ENCODE measurements around the gene DNAJB13.

DNAJB13 gene

GRCh38 chr11:73969991-73970800, 19.4 kb downstream of the DNAJB13 start:
- H3K27ac ChIP-seq (ENCODE audit: low read depth, low read length) = no peak overlapping the region
- no peak for DNase-seq
- no CpG with 5 or more reads among the region's 13 CpGs for WGBS (ENCODE audit: extremely low coverage, insufficient coverage, low lambda C conversion rate)

DNA sequence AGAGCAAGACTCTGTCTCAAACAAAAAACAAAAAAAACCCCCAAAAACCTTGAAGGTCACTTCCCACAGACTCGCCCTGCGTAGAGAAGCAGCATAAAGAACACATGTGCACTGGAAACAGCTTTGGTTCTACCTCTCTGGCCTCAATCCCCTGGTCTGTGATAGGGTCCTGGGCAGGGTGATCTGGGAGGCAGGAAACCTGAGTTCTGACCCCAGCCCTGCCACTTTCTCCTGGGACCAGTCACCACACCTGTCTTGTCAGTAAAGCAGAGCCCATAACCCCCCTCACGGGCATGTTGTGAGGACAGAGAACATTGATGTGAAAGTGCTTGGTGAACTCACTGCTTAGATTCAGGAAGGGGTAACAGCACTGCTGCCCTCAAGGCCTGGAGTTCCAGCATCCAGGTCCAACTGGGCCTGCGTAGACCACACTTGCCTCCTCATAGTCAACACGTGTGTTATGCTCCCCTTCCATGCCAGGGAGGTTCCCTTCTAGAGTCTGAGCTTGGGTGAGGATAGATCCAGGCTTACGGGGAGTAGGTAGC, 20.4 kb downstream of the DNAJB13 start:
- no peak overlapping the region for H4K5ac ChIP-seq (ENCODE audit: low read length)
- no peak overlapping the region for H3K18ac ChIP-seq (ENCODE audit: low read length)
- no peak overlapping the region for H3K23ac ChIP-seq (ENCODE audit: low read length)
- no peaks in the 10 kb centered on the region for H3K4me1 ChIP-seq (ENCODE audit: control insufficient read depth, low read depth, low read length)
- no peak overlapping the region for H2BK15ac ChIP-seq (replicated peaks; ENCODE audit: low read depth)
- no peak overlapping the region for H4K8ac ChIP-seq (ENCODE audit: low read depth, low read length)
- H3K4ac ChIP-seq (ENCODE audit: low read depth, low read length) = no peak overlapping the region
- H3K27ac ChIP-seq (ENCODE audit: low read depth, low read length) = no peak overlapping the region
- H3K79me1 ChIP-seq (ENCODE audit: low read length) = no peaks in the 10 kb centered on the region
- H3K4me2 ChIP-seq (ENCODE audit: low read length) = no peak overlapping the region
- DNase-seq = no peak
- no peak overlapping the region for H2BK120ac ChIP-seq (ENCODE audit: low read depth, low read length)
- H3K9ac ChIP-seq (ENCODE audit: low read length) = no peak overlapping the region
- no peak overlapping the region for H2BK5ac ChIP-seq (ENCODE audit: low read length)
- H3K56ac ChIP-seq (ENCODE audit: low read length) = no peak overlapping the region
- no peak overlapping the region for H3K4me3 ChIP-seq (ENCODE audit: low read length)
- no peaks in the 10 kb centered on the region for H3K79me2 ChIP-seq (ENCODE audit: control insufficient read depth, insufficient read depth, low read length)
- no peaks in the 10 kb centered on the region for H3K27me3 ChIP-seq (ENCODE audit: insufficient read depth, low read length, poor library complexity)
- WGBS (ENCODE audit: extremely low coverage, insufficient coverage, low lambda C conversion rate) = no CpG with 5 or more reads among the region's 6 CpGs
- peaks cover 8% of the 10 kb centered on the region for H3K36me3 ChIP-seq (ENCODE audit: control insufficient read depth, insufficient read depth, low read length)
- H2AK5ac ChIP-seq (ENCODE audit: low read length) = no peak overlapping the region

More at GRCh38 chr11:73969991-73970800, 19.4 kb downstream of the DNAJB13 start:
- H3K9ac ChIP-seq (ENCODE audit: low read length) = no peak overlapping the region
- H3K79me2 ChIP-seq (ENCODE audit: control insufficient read depth, insufficient read depth, low read length) = no peaks in the 10 kb centered on the region
- no peak overlapping the region for H4K5ac ChIP-seq (ENCODE audit: low read length)
- no peak overlapping the region for H2BK15ac ChIP-seq (replicated peaks; ENCODE audit: low read depth)
- no peaks in the 10 kb centered on the region for H3K4me1 ChIP-seq (ENCODE audit: control insufficient read depth, low read depth, low read length)
- H2BK120ac ChIP-seq (ENCODE audit: low read depth, low read length) = no peak overlapping the region
- no peak overlapping the region for H3K4me2 ChIP-seq (ENCODE audit: low read length)
- no peak overlapping the region for H2BK5ac ChIP-seq (ENCODE audit: low read length)
- H3K23ac ChIP-seq (ENCODE audit: low read length) = no peak overlapping the region
- no peaks in the 10 kb centered on the region for H3K79me1 ChIP-seq (ENCODE audit: low read length)
- no peaks in the 10 kb centered on the region for H3K27me3 ChIP-seq (ENCODE audit: insufficient read depth, low read length, poor library complexity)
- no peak overlapping the region for H3K4me3 ChIP-seq (ENCODE audit: low read length)
- H3K18ac ChIP-seq (ENCODE audit: low read length) = no peak overlapping the region
- H3K4ac ChIP-seq (ENCODE audit: low read depth, low read length) = no peak overlapping the region
- H2AK5ac ChIP-seq (ENCODE audit: low read length) = no peak overlapping the region
- no peak overlapping the region for H4K8ac ChIP-seq (ENCODE audit: low read depth, low read length)
- peaks cover 5% of the 10 kb centered on the region for H3K36me3 ChIP-seq (ENCODE audit: control insufficient read depth, insufficient read depth, low read length)
- no peak overlapping the region for H3K56ac ChIP-seq (ENCODE audit: low read length)

DNA sequence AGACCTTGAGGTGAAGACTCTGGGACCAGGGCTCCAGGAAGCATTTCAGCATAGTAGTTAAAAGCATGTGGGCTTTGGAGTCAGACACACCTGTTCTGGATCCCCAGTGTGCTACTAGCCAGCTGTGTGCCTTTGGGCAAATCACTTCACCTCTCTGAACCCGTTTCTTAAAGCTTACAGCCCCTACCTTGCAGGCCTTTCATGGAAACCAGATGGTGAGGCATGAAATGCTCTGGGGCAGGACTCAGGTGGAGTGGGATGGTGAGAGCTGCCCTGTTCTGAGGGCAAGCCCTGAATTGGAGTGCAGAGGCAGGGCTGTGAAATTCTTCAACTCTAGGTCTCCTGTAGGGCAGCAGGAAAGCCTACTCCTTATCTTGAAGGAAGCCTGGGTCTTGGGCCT, 21.4 kb downstream of the DNAJB13 start:
- Histone ChIP-seq H3K79me1 (ENCODE audit: low read length) (no peaks in the 10 kb centered on the region), H3K23ac (ENCODE audit: low read length) (no peak overlapping the region), H2BK120ac (ENCODE audit: low read depth, low read length) (no peak overlapping the region), H3K18ac (ENCODE audit: low read length) (no peak overlapping the region), H2BK5ac (ENCODE audit: low read length) (no peak overlapping the region), H3K36me3 (ENCODE audit: control insufficient read depth, insufficient read depth, low read length) (peaks cover 13% of the 10 kb centered on the region), H2AK5ac (ENCODE audit: low read length) (no peak overlapping the region), H3K56ac (ENCODE audit: low read length) (no peak overlapping the region), H4K8ac (ENCODE audit: low read depth, low read length) (no peak overlapping the region), H3K27ac (ENCODE audit: low read depth, low read length) (no peak overlapping the region), H3K79me2 (ENCODE audit: control insufficient read depth, insufficient read depth, low read length) (no peaks in the 10 kb centered on the region), H3K4me1 (ENCODE audit: control insufficient read depth, low read depth, low read length) (no peaks in the 10 kb centered on the region), H3K27me3 (ENCODE audit: insufficient read depth, low read length, poor library complexity) (no peaks in the 10 kb centered on the region), H2BK15ac (replicated peaks; ENCODE audit: low read depth) (no peak overlapping the region), H3K4me2 (ENCODE audit: low read length) (no peak overlapping the region), H4K5ac (ENCODE audit: low read length) (no peak overlapping the region), H3K9ac (ENCODE audit: low read length) (no peak overlapping the region), H3K4ac (ENCODE audit: low read depth, low read length) (no peak overlapping the region), H3K4me3 (ENCODE audit: low read length) (no peak overlapping the region)
- no CpG with 5 or more reads among the region's 1 CpG for WGBS (ENCODE audit: extremely low coverage, insufficient coverage, low lambda C conversion rate)
- DNase-seq = peak; percentile 35

GRCh38 chr11:73972620-73973449, 22.0 kb downstream of the DNAJB13 start:
- no peak overlapping the region for H4K5ac ChIP-seq (ENCODE audit: low read length)
- H2BK5ac ChIP-seq (ENCODE audit: low read length) = no peak overlapping the region
- no peak overlapping the region for H3K56ac ChIP-seq (ENCODE audit: low read length)
- no peaks in the 10 kb centered on the region for H3K79me2 ChIP-seq (ENCODE audit: control insufficient read depth, insufficient read depth, low read length)
- H3K4me3 ChIP-seq (ENCODE audit: low read length) = no peak overlapping the region
- no peak overlapping the region for H3K4me2 ChIP-seq (ENCODE audit: low read length)
- H2BK15ac ChIP-seq (replicated peaks; ENCODE audit: low read depth) = no peak overlapping the region
- DNase-seq = no peak
- peaks cover 13% of the 10 kb centered on the region for H3K36me3 ChIP-seq (ENCODE audit: control insufficient read depth, insufficient read depth, low read length)
- no peaks in the 10 kb centered on the region for H3K79me1 ChIP-seq (ENCODE audit: low read length)
- no peak overlapping the region for H3K23ac ChIP-seq (ENCODE audit: low read length)
- no peak overlapping the region for H3K9ac ChIP-seq (ENCODE audit: low read length)
- no peaks in the 10 kb centered on the region for H3K27me3 ChIP-seq (ENCODE audit: insufficient read depth, low read length, poor library complexity)
- H3K4ac ChIP-seq (ENCODE audit: low read depth, low read length) = no peak overlapping the region
- no peak overlapping the region for H2AK5ac ChIP-seq (ENCODE audit: low read length)
- no peak overlapping the region for H4K8ac ChIP-seq (ENCODE audit: low read depth, low read length)
- no CpG with 5 or more reads among the region's 11 CpGs for WGBS (ENCODE audit: extremely low coverage, insufficient coverage, low lambda C conversion rate)
- H2BK120ac ChIP-seq (ENCODE audit: low read depth, low read length) = no peak overlapping the region
- no peaks in the 10 kb centered on the region for H3K4me1 ChIP-seq (ENCODE audit: control insufficient read depth, low read depth, low read length)
- H3K18ac ChIP-seq (ENCODE audit: low read length) = no peak overlapping the region
- H3K27ac ChIP-seq (ENCODE audit: low read depth, low read length) = no peak overlapping the region

DNA sequence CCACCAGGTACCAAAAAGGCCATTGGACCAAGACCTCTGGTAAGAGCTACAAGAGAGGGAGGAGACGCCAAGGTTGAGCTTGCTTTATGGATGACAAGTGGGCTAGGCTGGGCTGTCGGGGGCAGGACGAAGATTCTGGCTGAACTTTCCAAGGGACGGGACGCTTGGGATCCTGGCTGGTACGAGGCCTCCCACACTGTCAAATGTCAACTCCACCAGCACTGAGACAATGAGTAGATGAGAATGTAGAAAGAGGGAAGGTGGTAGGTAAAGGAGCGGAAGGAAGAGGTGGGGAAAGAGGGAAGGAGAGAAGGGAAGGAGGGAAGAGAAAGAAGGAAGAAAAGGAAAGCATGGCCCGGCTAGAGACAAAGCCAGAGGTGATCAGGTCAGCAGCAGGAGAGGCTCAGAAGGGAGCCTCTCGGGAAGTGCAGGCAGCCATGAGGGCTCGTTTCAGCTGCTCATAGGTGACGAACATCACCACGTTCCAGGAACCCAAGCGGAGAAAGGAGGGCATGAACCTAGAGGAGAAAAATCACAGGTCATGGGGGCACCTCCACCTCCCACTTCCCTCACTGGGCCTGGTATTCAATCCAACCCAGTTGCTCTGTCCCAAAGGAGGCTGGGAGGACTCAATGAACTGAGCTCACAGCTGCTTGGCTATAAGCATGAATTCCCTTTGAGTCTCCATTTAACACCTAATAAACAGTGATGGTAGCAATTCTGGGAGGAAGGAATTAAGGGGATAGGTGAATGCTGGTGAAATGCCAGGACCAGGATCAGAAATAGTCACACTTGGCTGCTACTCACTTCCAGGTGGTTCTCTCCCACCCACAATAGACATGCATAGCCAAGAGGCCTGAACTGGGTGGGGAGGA, 24.0 kb downstream of the DNAJB13 start:
- H3K56ac ChIP-seq (ENCODE audit: low read length) = no peak overlapping the region
- no peak overlapping the region for H2BK120ac ChIP-seq (ENCODE audit: low read depth, low read length)
- H3K4me1 ChIP-seq (ENCODE audit: control insufficient read depth, low read depth, low read length) = peaks cover under 1% of the 10 kb centered on the region
- H2BK15ac ChIP-seq (replicated peaks; ENCODE audit: low read depth) = no peak overlapping the region
- no peak overlapping the region for H3K4me2 ChIP-seq (ENCODE audit: low read length)
- H3K36me3 ChIP-seq (ENCODE audit: control insufficient read depth, insufficient read depth, low read length) = peaks cover 20% of the 10 kb centered on the region
- H3K23ac ChIP-seq (ENCODE audit: low read length) = no peak overlapping the region
- H4K5ac ChIP-seq (ENCODE audit: low read length) = no peak overlapping the region
- H3K79me2 ChIP-seq (ENCODE audit: control insufficient read depth, insufficient read depth, low read length) = no peaks in the 10 kb centered on the region
- H3K4ac ChIP-seq (ENCODE audit: low read depth, low read length) = no peak overlapping the region
- H3K4me3 ChIP-seq (ENCODE audit: low read length) = no peak overlapping the region
- no peak overlapping the region for H2BK5ac ChIP-seq (ENCODE audit: low read length)
- no peak overlapping the region for H3K27ac ChIP-seq (ENCODE audit: low read depth, low read length)
- no peak overlapping the region for H3K18ac ChIP-seq (ENCODE audit: low read length)
- DNase-seq = no peak
- no peak overlapping the region for H3K9ac ChIP-seq (ENCODE audit: low read length)
- no peaks in the 10 kb centered on the region for H3K27me3 ChIP-seq (ENCODE audit: insufficient read depth, low read length, poor library complexity)
- no peak overlapping the region for H4K8ac ChIP-seq (ENCODE audit: low read depth, low read length)
- 100% methylated on average over 1 of the region's 13 CpGs for WGBS (ENCODE audit: extremely low coverage, insufficient coverage, low lambda C conversion rate)
- H3K79me1 ChIP-seq (ENCODE audit: low read length) = no peaks in the 10 kb centered on the region
- no peak overlapping the region for H2AK5ac ChIP-seq (ENCODE audit: low read length)
